ENCODE measurements around the gene CEP85L. TPM values are rescaled to one million over a fixed set of nuclear protein-coding genes. Genes with fewer than 3 reads are reported as not detected.

Gene CEP85L
- total RNA-seq, 1 experiment from 2014 or later: 4.9 TPM

DNA sequence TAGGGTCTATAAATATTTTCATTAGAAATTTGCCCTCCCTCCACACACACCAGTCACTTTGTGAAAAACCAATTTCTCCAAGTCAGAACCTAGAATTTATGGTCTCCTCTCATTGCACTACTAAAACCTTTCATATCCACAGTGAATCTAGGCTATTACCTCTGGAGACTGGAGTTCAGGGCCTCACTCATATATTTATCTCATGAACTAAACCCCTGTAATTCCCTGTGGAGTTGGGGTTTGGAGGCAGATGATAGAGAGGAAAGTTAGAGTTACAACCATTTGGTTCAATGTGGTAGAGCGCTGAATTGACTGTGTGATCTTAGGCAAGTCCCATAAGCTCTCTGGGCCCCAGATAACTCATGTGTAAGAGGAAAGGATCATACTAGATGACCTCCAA is 18.2 kb upstream of the CEP85L start (continued):
- TF ChIP-seq, protein P1, sequence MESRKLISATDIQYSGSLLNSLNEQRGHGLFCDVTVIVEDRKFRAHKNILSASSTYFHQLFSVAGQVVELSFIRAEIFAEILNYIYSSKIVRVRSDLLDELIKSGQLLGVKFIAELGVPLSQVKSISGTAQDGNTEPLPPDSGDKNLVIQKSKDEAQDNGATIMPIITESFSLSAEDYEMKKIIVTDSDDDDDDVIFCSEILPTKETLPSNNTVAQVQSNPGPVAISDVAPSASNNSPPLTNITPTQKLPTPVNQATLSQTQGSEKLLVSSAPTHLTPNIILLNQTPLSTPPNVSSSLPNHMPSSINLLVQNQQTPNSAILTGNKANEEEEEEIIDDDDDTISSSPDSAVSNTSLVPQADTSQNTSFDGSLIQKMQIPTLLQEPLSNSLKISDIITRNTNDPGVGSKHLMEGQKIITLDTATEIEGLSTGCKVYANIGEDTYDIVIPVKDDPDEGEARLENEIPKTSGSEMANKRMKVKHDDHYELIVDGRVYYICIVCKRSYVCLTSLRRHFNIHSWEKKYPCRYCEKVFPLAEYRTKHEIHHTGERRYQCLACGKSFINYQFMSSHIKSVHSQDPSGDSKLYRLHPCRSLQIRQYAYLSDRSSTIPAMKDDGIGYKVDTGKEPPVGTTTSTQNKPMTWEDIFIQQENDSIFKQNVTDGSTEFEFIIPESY (IDR thresholded peaks at IDR 0.05; ENCODE audit: extremely low read depth, insufficient replicate concordance, low read length): no peak
- no peak for TF ChIP-seq ELF1 (IDR thresholded peaks at IDR 0.05; ENCODE audit: borderline replicate concordance, low read depth)
- TF ChIP-seq TCF7L2 (IDR thresholded peaks at IDR 0.05; ENCODE audit: borderline replicate concordance, extremely low read depth, insufficient read depth, insufficient read length): no peak
- no peak for TF ChIP-seq POLR2AphosphoS5 (IDR thresholded peaks at IDR 0.05; ENCODE audit: low read depth, low read length)
- no peak for TF ChIP-seq ZFX (IDR thresholded peaks at IDR 0.05)

DNA sequence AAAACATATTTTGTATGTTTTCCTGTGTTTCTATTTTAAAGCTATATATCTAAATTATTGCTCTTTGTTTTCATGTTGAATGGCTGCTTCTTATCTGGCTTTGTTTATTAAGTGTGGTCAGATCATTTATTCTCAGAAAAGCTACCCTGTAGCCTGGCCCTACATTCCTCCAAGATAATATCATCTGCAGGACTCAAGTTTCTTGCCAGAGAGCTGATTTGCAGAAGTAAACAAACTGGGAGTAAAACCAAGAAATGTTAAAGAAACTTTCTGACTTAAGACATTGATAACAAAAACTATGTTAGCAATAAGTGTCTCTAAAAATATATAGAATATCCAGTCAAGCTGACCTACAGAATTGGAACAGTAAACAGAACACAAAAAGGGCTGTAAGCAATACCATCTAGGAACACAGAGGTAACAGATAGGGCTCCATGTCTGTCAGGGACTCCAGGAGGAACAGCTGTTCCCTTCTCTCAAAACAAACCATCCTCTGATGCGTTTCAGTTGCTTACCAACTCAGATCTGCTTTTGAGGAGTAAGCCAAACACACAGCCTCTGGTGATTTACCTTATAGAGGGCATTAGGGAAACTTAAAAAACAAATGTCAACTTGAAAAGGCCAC is 17.5 kb upstream of the CEP85L start:
- Histone ChIP-seq H3K9me3 (ENCODE audit: control insufficient read depth in 1 of 2, insufficient read depth in 1 of 2, low read depth in 1 of 2, low read length in 2 of 2) (no peaks in the 10 kb centered on the region), H3K4me1 (ENCODE audit: control insufficient read depth in 1 of 2, insufficient read depth in 2 of 2, low read length in 2 of 2) (no peaks in the 10 kb centered on the region), H3K36me3 (ENCODE audit: control insufficient read depth in 1 of 2, insufficient read depth in 2 of 2, low read length in 2 of 2) (no peaks in the 10 kb centered on the region), H2AFZ (ENCODE audit: low read depth, low read length, poor library complexity, severe bottlenecking) (no peak overlapping the region), H3K27ac (ENCODE audit: low read depth, low read length) (no peak overlapping the region), H3K9ac (ENCODE audit: low read length) (no peak overlapping the region), H3K27me3 (ENCODE audit: insufficient read depth, low read length) (no peaks in the 10 kb centered on the region), H3K4me3 (replicated peaks in 1 of 2; ENCODE audit: low read depth in 1 of 2, low read length in 2 of 2) (no peak overlapping the region), H3K4me2 (ENCODE audit: low read length) (no peak overlapping the region), H3K9me2 (ENCODE audit: insufficient read depth) (no peaks in the 10 kb centered on the region), H3K79me2 (ENCODE audit: insufficient read depth, low read length) (no peaks in the 10 kb centered on the region), H4K20me1 (ENCODE audit: insufficient read depth) (no peaks in the 10 kb centered on the region)
- CTCF ChIA-PET: no interaction called here
- intact Hi-C loops (cut with micrococcal nuclease): no loop called here
- RAD21 ChIA-PET (ENCODE audit: low non-redundant PET in 1 of 2, low total read pairs in 2 of 2, uncharacterized antibody in 2 of 2, unreplicated experiment in 2 of 2): no interaction called here
- POLR2A ChIA-PET: no interaction called here
- DNase-seq (ENCODE audit: low read depth, low spot score) (no peak), ATAC-seq (no peak)
- no TSS peak for BruUV-seq (replicated peaks)
- TF ChIP-seq, protein P2, sequence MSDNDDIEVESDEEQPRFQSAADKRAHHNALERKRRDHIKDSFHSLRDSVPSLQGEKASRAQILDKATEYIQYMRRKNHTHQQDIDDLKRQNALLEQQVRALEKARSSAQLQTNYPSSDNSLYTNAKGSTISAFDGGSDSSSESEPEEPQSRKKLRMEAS (IDR thresholded peaks at IDR 0.05): no peak
- TF ChIP-seq, protein P3, sequence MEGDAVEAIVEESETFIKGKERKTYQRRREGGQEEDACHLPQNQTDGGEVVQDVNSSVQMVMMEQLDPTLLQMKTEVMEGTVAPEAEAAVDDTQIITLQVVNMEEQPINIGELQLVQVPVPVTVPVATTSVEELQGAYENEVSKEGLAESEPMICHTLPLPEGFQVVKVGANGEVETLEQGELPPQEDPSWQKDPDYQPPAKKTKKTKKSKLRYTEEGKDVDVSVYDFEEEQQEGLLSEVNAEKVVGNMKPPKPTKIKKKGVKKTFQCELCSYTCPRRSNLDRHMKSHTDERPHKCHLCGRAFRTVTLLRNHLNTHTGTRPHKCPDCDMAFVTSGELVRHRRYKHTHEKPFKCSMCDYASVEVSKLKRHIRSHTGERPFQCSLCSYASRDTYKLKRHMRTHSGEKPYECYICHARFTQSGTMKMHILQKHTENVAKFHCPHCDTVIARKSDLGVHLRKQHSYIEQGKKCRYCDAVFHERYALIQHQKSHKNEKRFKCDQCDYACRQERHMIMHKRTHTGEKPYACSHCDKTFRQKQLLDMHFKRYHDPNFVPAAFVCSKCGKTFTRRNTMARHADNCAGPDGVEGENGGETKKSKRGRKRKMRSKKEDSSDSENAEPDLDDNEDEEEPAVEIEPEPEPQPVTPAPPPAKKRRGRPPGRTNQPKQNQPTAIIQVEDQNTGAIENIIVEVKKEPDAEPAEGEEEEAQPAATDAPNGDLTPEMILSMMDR (IDR thresholded peaks at IDR 0.05 in 2 of 3, conservative IDR thresholded peaks at IDR 0.05 in 1 of 3; ENCODE audit: borderline replicate concordance in 1 of 3, insufficient read depth in 1 of 3, low read depth in 2 of 3, low read length in 2 of 3): no peak
- TF ChIP-seq SP1 (IDR thresholded peaks at IDR 0.05; ENCODE audit: low read depth) (no peak), SRF (IDR thresholded peaks at IDR 0.05; ENCODE audit: low read depth) (no peak)

All from HCT116 (cell line).